HL-60 (cell line): ENCODE measurements around the gene CIP2A.

Experiments used
- DNase-seq, 2 experiments: peaks; one replicate each; pipeline ENCODE4 v3.0.0-alpha.2; 2010 to 2020; ENCODE audit warnings: low read depth in 1 of 2, low spot score in 1 of 2
- H3K27ac ChIP-seq: fragments of 250-450 bp; sonication (Bioruptor Pico); replicated peaks from 2 replicates; pipeline ENCODE4 v1.5.1; 2020; ENCODE audit warnings: mild to moderate bottlenecking, moderate library complexity
- H3K27me3 ChIP-seq: fragments of 250-450 bp; sonication (Bioruptor Pico); 2 replicates; pipeline ENCODE4 v1.5.1; 2021; ENCODE audit warnings: mild to moderate bottlenecking, moderate library complexity; ENCODE audit not compliant: insufficient read depth, poor library complexity, severe bottlenecking
- H3K4me3 ChIP-seq: replicated peaks from 2 replicates; pipeline ENCODE4 v1.5.1; 2011; ENCODE audit warnings: mild to moderate bottlenecking, control low read depth, low read length; ENCODE audit not compliant: insufficient read depth
- CTCF ChIP-seq: IDR thresholded peaks from one replicate; pipeline ENCODE4 v1.5.1; 2011; ENCODE audit warnings: low read length, control low read depth, inconsistent platforms; ENCODE audit not compliant: insufficient read depth
- GABPA ChIP-seq: IDR thresholded peaks from 2 replicates; pipeline ENCODE4 v1.6.1; 2012; ENCODE audit warnings: low read depth
- POLR2AphosphoS5 ChIP-seq: IDR thresholded peaks from 2 replicates; pipeline ENCODE4 v1.6.1; 2012; ENCODE audit warnings: low read depth
- REST ChIP-seq: IDR thresholded peaks from 2 replicates; pipeline ENCODE4 v1.6.1; 2012; ENCODE audit warnings: low read depth; ENCODE audit not compliant: insufficient replicate concordance
- SPI1 ChIP-seq: IDR thresholded peaks from 2 replicates; pipeline ENCODE4 v1.6.1; 2012; ENCODE audit warnings: low read depth, mild to moderate bottlenecking, borderline replicate concordance

Gene CIP2A

GRCh38 chr3:108516881-108517280, 72.4 kb downstream of the CIP2A start:
- no peaks in the 10 kb centered on the region for H3K27me3 ChIP-seq
- H3K4me3 ChIP-seq, result no peak overlapping the region
- H3K27ac ChIP-seq, result no peak overlapping the region
- DNase-seq, result no peak
- TF ChIP-seq GABPA (no peak), SPI1 (no peak), REST (no peak), POLR2AphosphoS5 (no peak), CTCF (no peak)

GRCh38 chr3:108513961-108514360, 75.3 kb downstream of the CIP2A start:
- H3K27ac ChIP-seq, result no peak overlapping the region
- no peak overlapping the region for H3K4me3 ChIP-seq
- H3K27me3 ChIP-seq, result no peaks in the 10 kb centered on the region
- DNase-seq, result no peak
- TF ChIP-seq REST (no peak), POLR2AphosphoS5 (no peak), GABPA (no peak), CTCF (no peak), SPI1 (no peak)

- TF ChIP-seq GABPA (no peak), REST (no peak), SPI1 (no peak), POLR2AphosphoS5 (no peak), CTCF (no peak)
- Histone ChIP-seq H3K27ac (no peak overlapping the region), H3K4me3 (no peak overlapping the region), H3K27me3 (no peaks in the 10 kb centered on the region)
- DNase-seq, result no peak
Measured at GRCh38 chr3:108512671-108513070, 76.6 kb downstream of the CIP2A start.
